GM12874 (cell line): ENCODE measurements around the gene AP5B1.

Experiments used
- CTCF ChIP-seq: IDR thresholded peaks from 2 replicates; pipeline ENCODE4 v1.5.1; 2011; ENCODE audit warnings: low read depth, mild to moderate bottlenecking, control low read depth, low read length, moderate library complexity; ENCODE audit not compliant: insufficient read depth

Gene AP5B1

GRCh38 chr11:65774525-65775306 is 6.1 kb downstream of the AP5B1 start:
- TF ChIP-seq CTCF, result no peak

- TF ChIP-seq CTCF, result no peak
These were observed 6.9 kb downstream of the AP5B1 start for GRCh38 chr11:65773784-65774411.

GRCh38 chr11:65771589-65772112 is 9.1 kb downstream of the AP5B1 start:
- TF ChIP-seq CTCF, result no peak

GRCh38 chr11:65770951-65771567 is 9.7 kb downstream of the AP5B1 start:
- no peak for TF ChIP-seq CTCF

- no peak for TF ChIP-seq CTCF
These were observed 13.4 kb downstream of the AP5B1 start for GRCh38 chr11:65767406-65767805.

GRCh38 chr11:65766535-65766934 is 14.2 kb downstream of the AP5B1 start:
- no peak for TF ChIP-seq CTCF

GRCh38 chr11:65764434-65764833 is 16.3 kb downstream of the AP5B1 start:
- no peak for TF ChIP-seq CTCF
